GM10266 (cell line): ENCODE measurements around the gene ZNF574.
"Not testable (repeated sequence)": the region's sequence is repeated elsewhere in the genome, so short reads cannot be mapped to it uniquely, and the experiment has no call there.

ENCODE experiments used
- DNase-seq: peaks from one replicate; pipeline ENCODE4 v3.0.0; 2012; ENCODE audit errors: extremely low spot score
- TF ChIP-seq, protein P1 (sequence below): IDR thresholded peaks from 2 replicates; pipeline ENCODE4 v1.5.1; 2012; ENCODE audit warnings: mild to moderate bottlenecking, low read depth; ENCODE audit not compliant: control insufficient read depth, insufficient read depth; ENCODE audit errors: missing control alignments

Gene ZNF574

GRCh38 chr19:42037649-42038048 is 38.3 kb upstream of the ZNF574 start:
- TF ChIP-seq, protein P1, sequence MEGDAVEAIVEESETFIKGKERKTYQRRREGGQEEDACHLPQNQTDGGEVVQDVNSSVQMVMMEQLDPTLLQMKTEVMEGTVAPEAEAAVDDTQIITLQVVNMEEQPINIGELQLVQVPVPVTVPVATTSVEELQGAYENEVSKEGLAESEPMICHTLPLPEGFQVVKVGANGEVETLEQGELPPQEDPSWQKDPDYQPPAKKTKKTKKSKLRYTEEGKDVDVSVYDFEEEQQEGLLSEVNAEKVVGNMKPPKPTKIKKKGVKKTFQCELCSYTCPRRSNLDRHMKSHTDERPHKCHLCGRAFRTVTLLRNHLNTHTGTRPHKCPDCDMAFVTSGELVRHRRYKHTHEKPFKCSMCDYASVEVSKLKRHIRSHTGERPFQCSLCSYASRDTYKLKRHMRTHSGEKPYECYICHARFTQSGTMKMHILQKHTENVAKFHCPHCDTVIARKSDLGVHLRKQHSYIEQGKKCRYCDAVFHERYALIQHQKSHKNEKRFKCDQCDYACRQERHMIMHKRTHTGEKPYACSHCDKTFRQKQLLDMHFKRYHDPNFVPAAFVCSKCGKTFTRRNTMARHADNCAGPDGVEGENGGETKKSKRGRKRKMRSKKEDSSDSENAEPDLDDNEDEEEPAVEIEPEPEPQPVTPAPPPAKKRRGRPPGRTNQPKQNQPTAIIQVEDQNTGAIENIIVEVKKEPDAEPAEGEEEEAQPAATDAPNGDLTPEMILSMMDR = no peak
- no peak for DNase-seq

DNA sequence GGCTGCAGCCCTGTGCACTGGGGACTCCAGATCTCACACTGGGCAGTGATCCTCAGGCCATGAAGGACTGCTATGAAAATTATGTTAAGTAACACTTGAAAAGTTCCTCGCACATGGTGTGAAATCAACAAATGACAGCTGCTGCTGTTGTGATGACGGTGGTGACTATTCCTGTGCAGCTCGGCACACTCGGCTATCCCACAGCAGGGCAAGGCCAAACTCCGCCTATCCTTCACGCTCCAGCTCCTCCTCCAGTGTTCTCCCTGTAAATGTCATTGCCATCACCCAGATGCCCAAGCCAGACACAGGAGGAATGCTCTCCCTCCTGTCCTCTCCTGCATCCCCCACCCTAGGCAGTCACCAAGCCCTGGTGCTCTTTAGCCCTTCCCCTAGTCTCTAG is 37.3 kb upstream of the ZNF574 start:
- no peak for DNase-seq
- TF ChIP-seq, protein P1 = no peak

- no peak for DNase-seq
- TF ChIP-seq, protein P1 = no peak
These were observed 35.9 kb upstream of the ZNF574 start for GRCh38 chr19:42040031-42040430.

DNA sequence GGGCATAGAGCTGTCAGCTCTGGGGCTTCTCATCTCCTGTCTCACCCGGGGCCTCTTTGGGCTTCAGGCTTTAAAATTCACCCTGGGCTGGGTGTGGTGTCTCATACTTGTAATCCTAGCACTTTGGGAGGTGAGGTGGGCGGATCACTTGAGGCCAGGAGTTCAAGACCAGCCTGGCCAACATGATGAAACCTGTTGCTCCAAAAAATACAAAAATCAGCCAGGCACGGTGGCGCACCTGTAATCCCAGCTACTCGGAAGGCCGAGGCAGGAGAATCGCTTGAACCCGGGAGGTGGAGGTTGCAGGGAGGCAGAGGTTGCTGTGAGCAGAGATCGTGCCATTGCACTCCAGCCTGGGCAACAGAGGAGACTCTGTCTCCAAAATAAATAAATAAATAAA is 35.5 kb upstream of the ZNF574 start:
- not testable (repeated sequence) for DNase-seq

DNA sequence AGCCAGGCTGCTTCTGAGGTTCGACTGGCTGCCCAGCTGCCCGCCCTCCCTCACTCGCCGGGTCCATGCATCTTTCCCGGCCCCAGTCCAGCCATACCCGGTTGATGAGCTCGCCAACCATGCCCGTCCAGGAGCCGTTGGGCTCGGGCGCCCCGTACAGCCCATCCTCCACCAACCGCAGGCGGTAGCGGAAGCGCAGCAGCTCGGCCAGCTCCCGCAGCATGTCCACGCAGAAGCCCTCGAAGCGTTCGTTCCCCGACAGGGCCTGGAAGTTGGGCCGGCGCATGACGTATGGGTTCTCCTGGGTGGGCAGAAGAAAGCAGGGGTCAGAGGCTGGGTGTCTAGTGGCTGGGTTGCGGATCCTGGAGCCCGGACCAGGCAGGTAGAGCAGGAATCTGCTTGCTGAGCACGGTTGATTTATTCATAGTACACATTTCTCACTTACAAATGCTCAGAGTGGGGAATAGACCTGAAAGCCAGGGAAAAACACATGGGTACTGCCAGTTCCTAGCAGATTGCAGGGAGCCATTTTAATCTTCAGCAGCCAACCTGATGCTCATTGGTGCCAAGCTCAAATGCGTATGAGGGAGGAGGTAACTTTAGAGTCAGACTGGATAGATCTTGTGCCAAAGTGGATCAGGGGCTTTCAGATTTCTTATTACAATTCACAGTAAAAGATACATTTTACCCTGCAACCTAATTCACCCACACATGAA is 33.4 kb upstream of the ZNF574 start:
- DNase-seq = no peak
- TF ChIP-seq, protein P1 = no peak

GRCh38 chr19:42045575-42045974 is 30.4 kb upstream of the ZNF574 start:
- no peak for DNase-seq

DNA sequence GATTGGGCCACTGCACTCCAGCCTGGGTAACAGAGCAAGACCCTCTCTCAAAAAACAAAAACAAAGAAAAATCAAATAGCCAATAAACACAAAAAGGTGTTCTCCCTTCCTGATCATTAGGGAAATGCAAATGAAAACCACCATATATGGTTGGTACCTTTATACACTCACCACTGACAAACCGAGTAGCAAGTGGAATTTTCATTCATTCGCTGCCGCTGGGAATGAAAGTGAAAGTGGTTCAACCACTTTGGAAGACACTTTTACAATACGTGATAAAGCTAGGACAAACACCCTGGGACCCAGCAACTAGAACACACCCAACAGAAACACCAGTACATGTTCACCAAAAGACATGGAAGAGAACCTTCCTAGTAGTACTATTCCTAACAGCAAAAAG is 27.0 kb upstream of the ZNF574 start:
- no peak for DNase-seq

More at GRCh38 chr19:42045575-42045974, 30.4 kb upstream of the ZNF574 start:
- TF ChIP-seq, protein P1 = no peak

More for the DNA sequence above, 27.0 kb upstream of the ZNF574 start:
- TF ChIP-seq, protein P1 = no peak
